Epithelial cell of proximal tubule (primary cell): Measurements from ENCODE around the gene MORC4. TPM values are rescaled to one million over a fixed set of nuclear protein-coding genes. Genes with fewer than 3 reads are reported as not detected.

Experiments
- DNase-seq: peaks from one replicate; pipeline ENCODE4 v3.0.0-alpha.2; 2011; ENCODE audit warnings: low read depth
- H3K4me3 ChIP-seq: 2 replicates; pipeline ENCODE4 v1.5.1; 2011; ENCODE audit warnings: low read depth, mild to moderate bottlenecking, low read length
- CTCF ChIP-seq: conservative IDR thresholded peaks from 2 replicates; pipeline ENCODE4 v1.5.1; 2012; ENCODE audit warnings: low read depth, mild to moderate bottlenecking, low read length
- total RNA-seq: library from RNA; depleted of rRNA; stranded (reverse); fragments of >200 nt; gene quantifications from 2 replicates; pipeline ENCODE4 v1.2.3, GENCODE V29; 2015

The MORC4 gene
- total RNA-seq, 1 donor from 2014 or later = 11.1 TPM

- no peak overlapping the region for H3K4me3 ChIP-seq
- no peak for DNase-seq
Observed at GRCh38 chrX:106921637-106922036, 78.4 kb downstream of the MORC4 start.

GRCh38 chrX:106919932-106920452 lies 80.0 kb downstream of the MORC4 start, which contains the start of gene CLDN2:
CLDN2 (plus strand) TSS chrX:106920402; CDS start chrX:106928229, 7,827 bp downstream.
- TF ChIP-seq CTCF = no peak
- no peak for DNase-seq
- H3K4me3 ChIP-seq = no peak within 1 kb of the TSS

More at GRCh38 chrX:106921637-106922036, 78.4 kb downstream of the MORC4 start:
- no peak for TF ChIP-seq CTCF

- no peak for TF ChIP-seq CTCF
- no peak overlapping the region for H3K4me3 ChIP-seq
- no peak for DNase-seq
Observed at GRCh38 chrX:106917830-106918500, 82.0 kb downstream of the MORC4 start.

- no peak for DNase-seq
- no peak for TF ChIP-seq CTCF
- no peak overlapping the region for H3K4me3 ChIP-seq
Observed at GRCh38 chrX:106912864-106913263, 87.1 kb downstream of the MORC4 start.

- H3K4me3 ChIP-seq = no peak overlapping the region
- no peak for TF ChIP-seq CTCF
- no peak for DNase-seq
Observed at GRCh38 chrX:106906361-106906760, 93.7 kb downstream of the MORC4 start.

- TF ChIP-seq CTCF = no peak
- no peak overlapping the region for H3K4me3 ChIP-seq
- no peak for DNase-seq
Observed at GRCh38 chrX:106905064-106905708, 94.8 kb downstream of the MORC4 start.
